Liver (tissue), 3 donors: ENCODE results near the gene ANKRD60.

ENCODE experiments used
- EGR1 ChIP-seq, 2 donors: IDR thresholded peaks; 2 replicates each; pipeline ENCODE4 v1.6.1; 2016 to 2018; ENCODE audit warnings: antibody characterized with exemption in 2 of 2, low read depth in 2 of 2
- HNF4A ChIP-seq, 2 donors: conservative IDR thresholded peaks; 2 replicates each; pipeline ENCODE4 v1.6.1; 2016; ENCODE audit warnings: antibody characterized with exemption in 2 of 2, mild to moderate bottlenecking in 2 of 2
- HNF4G ChIP-seq: IDR thresholded peaks from 2 replicates; pipeline ENCODE4 v1.6.1; 2016; ENCODE audit warnings: antibody characterized with exemption
- JUND ChIP-seq, 2 donors: IDR thresholded peaks; 2 replicates each; pipeline ENCODE4 v1.6.1; 2016; ENCODE audit warnings: antibody characterized with exemption in 2 of 2
- RAD21 ChIP-seq, 2 donors: IDR thresholded peaks; 2 replicates each; pipeline ENCODE4 v1.6.1; 2016; ENCODE audit warnings: antibody characterized with exemption in 2 of 2, mild to moderate bottlenecking in 2 of 2
- RXRA ChIP-seq, 2 donors: IDR thresholded peaks; 2 replicates each; pipeline ENCODE4 v1.6.1; 2017 to 2018; ENCODE audit warnings: antibody characterized with exemption in 2 of 2, mild to moderate bottlenecking in 1 of 2
- SP1 ChIP-seq: IDR thresholded peaks from 2 replicates; pipeline ENCODE4 v1.6.1; 2018; ENCODE audit warnings: antibody characterized with exemption, mild to moderate bottlenecking
- TAF1 ChIP-seq: conservative IDR thresholded peaks from 2 replicates; pipeline ENCODE4 v1.6.1; 2016; ENCODE audit warnings: antibody characterized with exemption, mild to moderate bottlenecking
- YY1 ChIP-seq: IDR thresholded peaks from 2 replicates; pipeline ENCODE4 v1.6.1; 2016; ENCODE audit warnings: antibody characterized with exemption, mild to moderate bottlenecking
- TF ChIP-seq, protein P1 (sequence below): IDR thresholded peaks from 2 replicates; pipeline ENCODE4 v1.6.1; 2016; ENCODE audit warnings: antibody characterized with exemption
- TF ChIP-seq, protein P2 (sequence below): IDR thresholded peaks from 2 replicates; pipeline ENCODE4 v1.6.1; 2016; ENCODE audit warnings: antibody characterized with exemption
- TF ChIP-seq, protein P3 (sequence below): fragments of 150-350 bp; IDR thresholded peaks from 2 replicates; pipeline ENCODE4 v1.5.1; 2017; ENCODE audit warnings: improper control_type of control experiment, low read depth, low read length; ENCODE audit not compliant: missing input control
- TF ChIP-seq, protein P4 (sequence below): IDR thresholded peaks from 2 replicates; pipeline ENCODE4 v1.6.1; 2016; ENCODE audit warnings: antibody characterized with exemption, mild to moderate bottlenecking
- TF ChIP-seq, protein P5 (sequence below): IDR thresholded peaks from 2 replicates; pipeline ENCODE4 v1.6.1; 2016; ENCODE audit warnings: antibody characterized with exemption
- donor health status: healthy.
- donor health status: healthy.

DNA sequence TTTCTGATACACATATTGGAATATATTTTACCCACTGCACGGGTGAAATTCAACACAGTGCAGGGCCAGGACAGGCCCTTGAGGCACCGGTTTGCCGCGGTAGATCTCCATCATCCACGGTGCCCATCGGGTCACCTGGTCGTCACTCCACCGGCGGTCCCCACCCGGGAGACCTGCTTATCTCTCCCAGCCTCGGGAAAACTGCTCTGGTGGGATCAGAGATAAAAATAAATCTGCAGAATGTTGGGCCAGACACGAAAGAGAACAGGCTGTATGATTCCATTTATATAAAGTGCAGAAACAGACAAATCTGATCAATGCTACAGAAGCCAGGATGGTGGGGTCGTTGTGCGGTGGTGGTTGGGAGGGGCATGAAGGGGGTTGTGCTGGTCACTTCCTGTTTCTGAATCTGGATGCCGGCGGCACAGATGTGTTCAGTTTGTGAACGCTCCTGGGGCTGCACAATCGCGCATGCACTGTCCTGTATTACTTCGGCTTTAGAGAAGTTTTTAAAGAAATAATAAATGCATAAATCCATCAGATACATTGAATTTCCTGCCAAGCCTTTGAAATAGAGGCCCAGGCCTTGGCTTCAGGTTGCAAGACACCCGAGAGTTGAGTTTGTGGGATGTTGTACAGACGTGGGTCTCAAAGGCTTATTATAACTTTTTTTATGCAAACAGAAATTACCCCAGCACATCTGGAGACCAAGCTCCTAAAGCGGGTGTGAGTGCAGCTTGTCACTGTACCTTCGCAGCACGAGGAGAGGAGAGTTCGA lies 54.3 kb downstream of the ANKRD60 start:
- TF ChIP-seq, protein P1, sequence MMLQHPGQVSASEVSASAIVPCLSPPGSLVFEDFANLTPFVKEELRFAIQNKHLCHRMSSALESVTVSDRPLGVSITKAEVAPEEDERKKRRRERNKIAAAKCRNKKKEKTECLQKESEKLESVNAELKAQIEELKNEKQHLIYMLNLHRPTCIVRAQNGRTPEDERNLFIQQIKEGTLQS: no peak
- TF ChIP-seq RAD21 (IDR thresholded peaks at IDR 0.05): no peak
- TF ChIP-seq, protein P2, sequence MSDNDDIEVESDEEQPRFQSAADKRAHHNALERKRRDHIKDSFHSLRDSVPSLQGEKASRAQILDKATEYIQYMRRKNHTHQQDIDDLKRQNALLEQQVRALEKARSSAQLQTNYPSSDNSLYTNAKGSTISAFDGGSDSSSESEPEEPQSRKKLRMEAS: no peak
- TF ChIP-seq, protein P3, sequence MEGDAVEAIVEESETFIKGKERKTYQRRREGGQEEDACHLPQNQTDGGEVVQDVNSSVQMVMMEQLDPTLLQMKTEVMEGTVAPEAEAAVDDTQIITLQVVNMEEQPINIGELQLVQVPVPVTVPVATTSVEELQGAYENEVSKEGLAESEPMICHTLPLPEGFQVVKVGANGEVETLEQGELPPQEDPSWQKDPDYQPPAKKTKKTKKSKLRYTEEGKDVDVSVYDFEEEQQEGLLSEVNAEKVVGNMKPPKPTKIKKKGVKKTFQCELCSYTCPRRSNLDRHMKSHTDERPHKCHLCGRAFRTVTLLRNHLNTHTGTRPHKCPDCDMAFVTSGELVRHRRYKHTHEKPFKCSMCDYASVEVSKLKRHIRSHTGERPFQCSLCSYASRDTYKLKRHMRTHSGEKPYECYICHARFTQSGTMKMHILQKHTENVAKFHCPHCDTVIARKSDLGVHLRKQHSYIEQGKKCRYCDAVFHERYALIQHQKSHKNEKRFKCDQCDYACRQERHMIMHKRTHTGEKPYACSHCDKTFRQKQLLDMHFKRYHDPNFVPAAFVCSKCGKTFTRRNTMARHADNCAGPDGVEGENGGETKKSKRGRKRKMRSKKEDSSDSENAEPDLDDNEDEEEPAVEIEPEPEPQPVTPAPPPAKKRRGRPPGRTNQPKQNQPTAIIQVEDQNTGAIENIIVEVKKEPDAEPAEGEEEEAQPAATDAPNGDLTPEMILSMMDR: no peak
- no peak for TF ChIP-seq RXRA (IDR thresholded peaks at IDR 0.05)
- TF ChIP-seq, protein P4, sequence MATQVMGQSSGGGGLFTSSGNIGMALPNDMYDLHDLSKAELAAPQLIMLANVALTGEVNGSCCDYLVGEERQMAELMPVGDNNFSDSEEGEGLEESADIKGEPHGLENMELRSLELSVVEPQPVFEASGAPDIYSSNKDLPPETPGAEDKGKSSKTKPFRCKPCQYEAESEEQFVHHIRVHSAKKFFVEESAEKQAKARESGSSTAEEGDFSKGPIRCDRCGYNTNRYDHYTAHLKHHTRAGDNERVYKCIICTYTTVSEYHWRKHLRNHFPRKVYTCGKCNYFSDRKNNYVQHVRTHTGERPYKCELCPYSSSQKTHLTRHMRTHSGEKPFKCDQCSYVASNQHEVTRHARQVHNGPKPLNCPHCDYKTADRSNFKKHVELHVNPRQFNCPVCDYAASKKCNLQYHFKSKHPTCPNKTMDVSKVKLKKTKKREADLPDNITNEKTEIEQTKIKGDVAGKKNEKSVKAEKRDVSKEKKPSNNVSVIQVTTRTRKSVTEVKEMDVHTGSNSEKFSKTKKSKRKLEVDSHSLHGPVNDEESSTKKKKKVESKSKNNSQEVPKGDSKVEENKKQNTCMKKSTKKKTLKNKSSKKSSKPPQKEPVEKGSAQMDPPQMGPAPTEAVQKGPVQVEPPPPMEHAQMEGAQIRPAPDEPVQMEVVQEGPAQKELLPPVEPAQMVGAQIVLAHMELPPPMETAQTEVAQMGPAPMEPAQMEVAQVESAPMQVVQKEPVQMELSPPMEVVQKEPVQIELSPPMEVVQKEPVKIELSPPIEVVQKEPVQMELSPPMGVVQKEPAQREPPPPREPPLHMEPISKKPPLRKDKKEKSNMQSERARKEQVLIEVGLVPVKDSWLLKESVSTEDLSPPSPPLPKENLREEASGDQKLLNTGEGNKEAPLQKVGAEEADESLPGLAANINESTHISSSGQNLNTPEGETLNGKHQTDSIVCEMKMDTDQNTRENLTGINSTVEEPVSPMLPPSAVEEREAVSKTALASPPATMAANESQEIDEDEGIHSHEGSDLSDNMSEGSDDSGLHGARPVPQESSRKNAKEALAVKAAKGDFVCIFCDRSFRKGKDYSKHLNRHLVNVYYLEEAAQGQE: no peak
- TF ChIP-seq HNF4A (conservative IDR thresholded peaks at IDR 0.05): no peak
- TF ChIP-seq TAF1: no peak
- TF ChIP-seq SP1: no peak
- TF ChIP-seq, protein P5, sequence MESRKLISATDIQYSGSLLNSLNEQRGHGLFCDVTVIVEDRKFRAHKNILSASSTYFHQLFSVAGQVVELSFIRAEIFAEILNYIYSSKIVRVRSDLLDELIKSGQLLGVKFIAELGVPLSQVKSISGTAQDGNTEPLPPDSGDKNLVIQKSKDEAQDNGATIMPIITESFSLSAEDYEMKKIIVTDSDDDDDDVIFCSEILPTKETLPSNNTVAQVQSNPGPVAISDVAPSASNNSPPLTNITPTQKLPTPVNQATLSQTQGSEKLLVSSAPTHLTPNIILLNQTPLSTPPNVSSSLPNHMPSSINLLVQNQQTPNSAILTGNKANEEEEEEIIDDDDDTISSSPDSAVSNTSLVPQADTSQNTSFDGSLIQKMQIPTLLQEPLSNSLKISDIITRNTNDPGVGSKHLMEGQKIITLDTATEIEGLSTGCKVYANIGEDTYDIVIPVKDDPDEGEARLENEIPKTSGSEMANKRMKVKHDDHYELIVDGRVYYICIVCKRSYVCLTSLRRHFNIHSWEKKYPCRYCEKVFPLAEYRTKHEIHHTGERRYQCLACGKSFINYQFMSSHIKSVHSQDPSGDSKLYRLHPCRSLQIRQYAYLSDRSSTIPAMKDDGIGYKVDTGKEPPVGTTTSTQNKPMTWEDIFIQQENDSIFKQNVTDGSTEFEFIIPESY: no peak
- no peak for TF ChIP-seq JUND (IDR thresholded peaks at IDR 0.05)
- TF ChIP-seq EGR1 (IDR thresholded peaks at IDR 0.05; ENCODE audit: low read depth in 2 of 2): no peak
- no peak for TF ChIP-seq YY1
- no peak for TF ChIP-seq HNF4G
